Measurements from ENCODE around the gene NMT2. TPM values are rescaled to one million over a fixed set of nuclear protein-coding genes. Genes with fewer than 3 reads are reported as not detected.

NMT2 gene
- total RNA-seq, 1 donor from 2014 or later = 12.4 TPM

- H3K9me3 ChIP-seq (replicated peaks) = no peaks in the 10 kb centered on the region
- no peak overlapping the region for H3K27ac ChIP-seq (replicated peaks)
- TF ChIP-seq CTCF (IDR thresholded peaks at IDR 0.05; ENCODE audit: borderline replicate concordance) = no peak
- peaks cover 16% of the 10 kb centered on the region for H3K4me1 ChIP-seq
- DNase-seq = no peak
- no peak overlapping the region for H3K4me3 ChIP-seq
- peaks cover 5% of the 10 kb centered on the region for H3K27me3 ChIP-seq (ENCODE audit: low read depth)
- intact Hi-C loops (cut with micrococcal nuclease) = loop anchor here (10.0 kb wide), 1 partner anchor 117 kb away; no protein-coding TSS in a partner anchor
- no peaks in the 10 kb centered on the region for H3K36me3 ChIP-seq
Measured at GRCh38 chr10:15091418-15091817, 77.1 kb downstream of the NMT2 start.

- Histone ChIP-seq H3K9me3 (replicated peaks) (no peaks in the 10 kb centered on the region), H3K4me3 (peak within 1 kb of the TSS; percentile 79), H3K27me3 (ENCODE audit: low read depth) (peaks cover 5% of the 10 kb centered on the region), H3K27ac (replicated peaks) (no peak within 1 kb of the TSS), H3K4me1 (peaks cover 13% of the 10 kb centered on the region), H3K36me3 (no peaks in the 10 kb centered on the region)
- peak; percentile 78 for TF ChIP-seq CTCF (IDR thresholded peaks at IDR 0.05; ENCODE audit: borderline replicate concordance)
- intact Hi-C loops (cut with micrococcal nuclease) = no loop called here
- DNase-seq = peak; percentile 71
Measured at GRCh38 chr10:15088428-15089261, 79.8 kb downstream of the NMT2 start, which contains the start of gene ACBD7. Gene ACBD7 (minus strand): TSS chr10:15088776. CDS start chr10:15088728, 48 bp downstream.

- Histone ChIP-seq H3K4me1 (peaks cover 13% of the 10 kb centered on the region), H3K36me3 (no peaks in the 10 kb centered on the region), H3K4me3 (peak overlapping the region; percentile 66), H3K9me3 (replicated peaks) (no peaks in the 10 kb centered on the region), H3K27ac (replicated peaks) (peak overlapping the region; percentile 73), H3K27me3 (ENCODE audit: low read depth) (no peaks in the 10 kb centered on the region)
- TF ChIP-seq CTCF (IDR thresholded peaks at IDR 0.05; ENCODE audit: borderline replicate concordance) = no peak
- no peak for DNase-seq
- intact Hi-C loops (cut with micrococcal nuclease) = no loop called here
Measured at GRCh38 chr10:15084502-15084922, 84.0 kb downstream of the NMT2 start.

- H3K4me1 ChIP-seq = peaks cover 9% of the 10 kb centered on the region
- intact Hi-C loops (cut with micrococcal nuclease) = no loop called here
- H3K9me3 ChIP-seq (replicated peaks) = no peaks in the 10 kb centered on the region
- H3K36me3 ChIP-seq = no peaks in the 10 kb centered on the region
- TF ChIP-seq CTCF (IDR thresholded peaks at IDR 0.05; ENCODE audit: borderline replicate concordance) = no peak
- H3K27me3 ChIP-seq (ENCODE audit: low read depth) = no peaks in the 10 kb centered on the region
- H3K4me3 ChIP-seq = peak overlapping the region; percentile 66
- DNase-seq = no peak
- peak overlapping the region; percentile 73 for H3K27ac ChIP-seq (replicated peaks)
Measured at GRCh38 chr10:15083674-15084501, 84.6 kb downstream of the NMT2 start.

GRCh38 chr10:15075421-15075820 lies 93.1 kb downstream of the NMT2 start:
- no peak overlapping the region for H3K4me3 ChIP-seq
- no peak for DNase-seq
- H3K4me1 ChIP-seq = no peaks in the 10 kb centered on the region
- intact Hi-C loops (cut with micrococcal nuclease) = no loop called here
- no peak for TF ChIP-seq CTCF (IDR thresholded peaks at IDR 0.05; ENCODE audit: borderline replicate concordance)
- H3K27me3 ChIP-seq (ENCODE audit: low read depth) = no peaks in the 10 kb centered on the region
- peaks cover 9% of the 10 kb centered on the region for H3K9me3 ChIP-seq (replicated peaks)
- no peaks in the 10 kb centered on the region for H3K36me3 ChIP-seq
- H3K27ac ChIP-seq (replicated peaks) = no peak overlapping the region

Data from left ventricle myocardium inferior (tissue), 1 donor.